IMR-90 (cell line): ENCODE results near the gene MLH3. TPM values are rescaled to one million over a fixed set of nuclear protein-coding genes. Genes with fewer than 3 reads are reported as not detected.

ENCODE experiments used
- ATAC-seq: fragments of 200-7000 bp; cut with Tn5 transposase; 2 replicates; pipeline ENCODE4 v1.9.1; 2020; ENCODE audit warnings: low read depth, mild to moderate bottlenecking, moderate library complexity
- BruUV-seq: library from RNA; stranded (reverse); fragments of 400-500 nt; replicated peaks from 2 replicates; lab custom pipeline; 2021; lab: Mats Ljungman, UMichigan
- CTCF ChIA-PET: fragments of 300-600 bp; formaldehyde crosslinking; extraction: SDS; loops from one replicate; lab custom pipeline; 2021; ENCODE audit warnings: antibody characterized with exemption; lab: Yijun Ruan, JAX
- POLR2A ChIA-PET: fragments of 300-600 bp; sonication (Branson Sonifier 250); formaldehyde crosslinking; loops from one replicate; lab custom pipeline; 2022; ENCODE audit warnings: antibody characterized with exemption; ENCODE audit not compliant: unreplicated experiment; lab: Charles Lee
- DNase-seq: peaks from one replicate; pipeline ENCODE4 v3.0.0; 2013
- H2AFZ ChIP-seq: replicated peaks from 2 replicates; pipeline ENCODE3; 2013; ENCODE audit warnings: low read length, mild to moderate bottlenecking; ENCODE audit not compliant: poor library complexity
- H2AK5ac ChIP-seq: 2 replicates; pipeline ENCODE4 v1.6.1; 2013; ENCODE audit warnings: low read depth, low read length, inconsistent platforms
- H2AK9ac ChIP-seq: replicated peaks from 2 replicates; pipeline ENCODE3; 2013; ENCODE audit warnings: mild to moderate bottlenecking, low read depth, low read length, moderate library complexity; ENCODE audit not compliant: poor library complexity
- H2BK120ac ChIP-seq: 2 replicates; pipeline ENCODE4 v1.6.1; 2013; ENCODE audit warnings: low read depth, low read length, inconsistent platforms
- H2BK15ac ChIP-seq: 3 replicates; pipeline ENCODE4 v1.6.1; 2013; ENCODE audit warnings: low read depth, low read length, inconsistent platforms
- H2BK20ac ChIP-seq: 2 replicates; pipeline ENCODE4 v1.6.1; 2013; ENCODE audit warnings: low read depth, mild to moderate bottlenecking, inconsistent platforms, low read length, moderate library complexity
- H2BK5ac ChIP-seq: 2 replicates; pipeline ENCODE4 v1.6.1; 2013; ENCODE audit warnings: mild to moderate bottlenecking, low read depth, low read length, inconsistent platforms; ENCODE audit not compliant: poor library complexity, severe bottlenecking
- H3K14ac ChIP-seq: replicated peaks from 2 replicates; pipeline ENCODE4 v1.6.1; 2013; ENCODE audit warnings: low read depth, low read length, inconsistent platforms
- H3K18ac ChIP-seq: 2 replicates; pipeline ENCODE4 v1.6.1; 2013; ENCODE audit warnings: low read depth, low read length, control low read depth
- H3K23ac ChIP-seq: 2 replicates; pipeline ENCODE4 v1.6.1; 2013; ENCODE audit warnings: low read depth, low read length, inconsistent platforms
- H3K27ac ChIP-seq: 2 replicates; pipeline ENCODE4 v1.5.1; 2013; ENCODE audit warnings: mild to moderate bottlenecking, control low read depth, low read length; ENCODE audit not compliant: insufficient read depth
- H3K27me3 ChIP-seq: 2 replicates; pipeline ENCODE4 v1.6.1; 2013; ENCODE audit warnings: low read length; ENCODE audit not compliant: control insufficient read depth, insufficient read depth
- H3K36me3 ChIP-seq: 2 replicates; pipeline ENCODE4 v1.6.1; 2013; ENCODE audit warnings: low read length, mixed read lengths; ENCODE audit not compliant: control insufficient read depth, insufficient read depth
- H3K4ac ChIP-seq: 2 replicates; pipeline ENCODE4 v1.6.1; 2013; ENCODE audit warnings: low read depth, low read length, inconsistent platforms
- H3K4me1 ChIP-seq: 2 replicates; pipeline ENCODE4 v1.6.1; 2013; ENCODE audit warnings: low read length, mixed read lengths; ENCODE audit not compliant: control insufficient read depth, insufficient read depth
- H3K4me2 ChIP-seq: 2 replicates; pipeline ENCODE4 v1.6.1; 2013; ENCODE audit warnings: low read depth, mild to moderate bottlenecking, control low read depth, low read length, moderate library complexity
- H3K4me3 ChIP-seq: 2 replicates; pipeline ENCODE4 v1.5.1; 2013; ENCODE audit warnings: low read depth, mild to moderate bottlenecking, control low read depth, low read length, moderate library complexity; ENCODE audit not compliant: insufficient read depth
- H3K56ac ChIP-seq: 2 replicates; pipeline ENCODE4 v1.6.1; 2013; ENCODE audit warnings: low read length, inconsistent platforms; ENCODE audit not compliant: insufficient read depth; ENCODE audit errors: extremely low read depth
- H3K79me1 ChIP-seq, 2 experiments: 2 replicates each; pipeline ENCODE4 v1.6.1; 2013; ENCODE audit warnings: low read length in 2 of 2, inconsistent platforms in 1 of 2, low read depth in 1 of 2
- H3K9ac ChIP-seq: 2 replicates; pipeline ENCODE4 v1.6.1; 2013; ENCODE audit warnings: low read depth, low read length, control low read depth
- H3K9me1 ChIP-seq: 2 replicates; pipeline ENCODE4 v1.6.1; 2013; ENCODE audit warnings: low read length, inconsistent platforms; ENCODE audit not compliant: insufficient read depth
- H3K9me3 ChIP-seq: 2 replicates; pipeline ENCODE4 v1.6.1; 2013; ENCODE audit warnings: low read length; ENCODE audit not compliant: control insufficient read depth, insufficient read depth
- H4K20me1 ChIP-seq: 2 replicates; pipeline ENCODE4 v1.6.1; 2013; ENCODE audit warnings: low read length, inconsistent platforms; ENCODE audit not compliant: insufficient read depth
- H4K5ac ChIP-seq: 2 replicates; pipeline ENCODE4 v1.6.1; 2013; ENCODE audit warnings: mild to moderate bottlenecking, low read depth, low read length, control low read depth
- H4K8ac ChIP-seq, 2 experiments: 2 replicates each; pipeline ENCODE4 v1.6.1; 2013; ENCODE audit warnings: low read depth in 2 of 2, low read length in 2 of 2, control low read depth in 1 of 2, inconsistent platforms in 1 of 2
- H4K91ac ChIP-seq: 2 replicates; pipeline ENCODE4 v1.6.1; 2013; ENCODE audit warnings: low read depth, low read length, inconsistent platforms; ENCODE audit not compliant: insufficient read depth
- BHLHE40 ChIP-seq: fragments of 150-350 bp; IDR thresholded peaks from 2 replicates; pipeline ENCODE4 v1.6.1; 2016; ENCODE audit warnings: mild to moderate bottlenecking, low read depth, low read length
- CEBPB ChIP-seq: IDR thresholded peaks from 2 replicates; pipeline ENCODE4 v1.6.1; 2012; ENCODE audit warnings: low read depth, low read length, improper control_type of control experiment
- CHD1 ChIP-seq: IDR thresholded peaks from 2 replicates; pipeline ENCODE4 v1.6.1; 2012; ENCODE audit warnings: low read depth, low read length, improper control_type of control experiment
- MAFK ChIP-seq: IDR thresholded peaks from 2 replicates; pipeline ENCODE4 v1.6.1; 2012; ENCODE audit warnings: low read depth, low read length, improper control_type of control experiment
- SMC3 ChIP-seq: fragments of 150-350 bp; IDR thresholded peaks from 2 replicates; pipeline ENCODE4 v1.6.1; 2016; ENCODE audit warnings: low read depth, mild to moderate bottlenecking, antibody characterized with exemption, low read length, moderate library complexity
- WGBS, 2 experiments: methylation state at CpG; one replicate each; pipeline versions ENCODE4 v1.1.5 to v1.1.7; 2013; ENCODE audit warnings: missing lambda C conversion rate in 2 of 2; ENCODE audit not compliant: insufficient read length in 1 of 2; ENCODE audit errors: extremely low coverage in 2 of 2; 5-methylcytosine and 5-hydroxymethylcytosine counted together
- dilution Hi-C: fragments of 300-500 bp; cut with HindIII; formaldehyde crosslinking; loops from one replicate; pipeline ENCODE4 v1.14.3; 2018; ENCODE audit warnings: low sequenced_read_pairs; ENCODE audit not compliant: unreplicated experiment
- in situ Hi-C: fragments of 300-500 bp; cut with MboI; formaldehyde crosslinking; loops from 3 replicates; pipeline ENCODE4 v1.14.3; 2019; ENCODE audit warnings: low sequenced_read_pairs, inconsistent platforms, mixed read lengths
- intact Hi-C: fragments of 100-400 bp; cut with micrococcal nuclease; formaldehyde crosslinking; loops from 2 replicates; pipeline ENCODE4 v1.10.0; 2022
- polyA plus RNA-seq, 3 experiments: library from polyadenylated mRNA; depleted of rRNA; stranded (reverse); fragments of >200 nt; gene quantifications; 2 replicates each; pipeline ENCODE4 v1.2.3, GENCODE V29; 2012; ENCODE audit warnings: low replicate concordance in 1 of 3
- total RNA-seq: library from RNA; depleted of rRNA; stranded (reverse); fragments of >200 nt; gene quantifications from 2 replicates; pipeline ENCODE4 v1.2.3, GENCODE V29; 2012

MLH3 gene
- total and polyA plus RNA-seq, 2 of the 4 experiments (the other 2 are of a cell fraction) = 5.6 to 14.7 TPM

- Histone ChIP-seq H3K4me1 (peaks cover 17% of the 10 kb centered on the region), H2AK5ac (peak overlapping the region; percentile 31; the same call in 1 of the 2 replicates), H2BK5ac (no peak overlapping the region), H4K20me1 (no peaks in the 10 kb centered on the region), H2AK9ac (no peak overlapping the region), H2AFZ (no peak overlapping the region), H4K91ac (no peak overlapping the region), H3K14ac (0 out of 2 replicates have a peak overlapping the region, but pooled peaks have one; percentile 37), H3K9me3 (no peaks in the 10 kb centered on the region), H3K27me3 (no peaks in the 10 kb centered on the region), H3K9me1 (peaks cover 10% of the 10 kb centered on the region), H3K56ac (no peak overlapping the region), H4K5ac (no peak overlapping the region), H3K4me2 (no peak overlapping the region), H3K9ac (no peak overlapping the region), H2BK20ac (peak overlapping the region; percentile 40), H3K23ac (peak overlapping the region; percentile 31; the same call in 1 of the 2 replicates), H3K4me3 (no peak overlapping the region), H3K4ac (no peak overlapping the region; the same call in 1 of the 2 replicates), H4K8ac (no peak overlapping the region), H3K18ac (no peak overlapping the region; the same call in 1 of the 2 replicates), H3K27ac (no peak overlapping the region), H3K36me3 (no peaks in the 10 kb centered on the region), H2BK15ac (0 out of 3 replicates have a peak overlapping the region, but pooled peaks have one; percentile 24), H2BK120ac (0 out of 2 replicates have a peak overlapping the region, but pooled peaks have one; percentile 9), H3K79me1 (peaks cover 13 to 42% of the 10 kb centered on the region in 2 experiments; a peak in 3 of 4 replicates)
- dilution Hi-C loops (no loop called here), in situ Hi-C loops (no loop called here), intact Hi-C loops (no loop called here)
- TF ChIP-seq MAFK = 0 out of 2 replicates have a peak, but pooled peaks have one; percentile 7
- no peak for TF ChIP-seq CHD1
- no peak for TF ChIP-seq BHLHE40
- TF ChIP-seq SMC3 = no peak
- TF ChIP-seq CEBPB = no peak
- ChIA-PET CTCF (interaction anchor here (0.7 kb wide), 1 partner anchor 81 kb away, joined by 3 read pairs; no protein-coding TSS in a partner anchor), POLR2A (no interaction called here)
- ATAC-seq = no peak
- 70% methylated on average over 3 of the region's 5 CpGs; no CpG with 5 or more reads in 1 of the 2 experiments for WGBS, 2 experiments
- no TSS peak for BruUV-seq
- no peak for DNase-seq
Measured at GRCh38 chr14:75046275-75046674, 5.0 kb downstream of the MLH3 start.
